HL-60/S4 (cell line): Measurements from ENCODE around the gene OPCML.

Source experiments
- in situ Hi-C: fragments of 300-500 bp; cut with MboI; formaldehyde crosslinking; loops from 2 replicates; pipeline ENCODE4 v1.14.3; 2022; ENCODE audit warnings: low sequenced_read_pairs

The OPCML gene

DNA sequence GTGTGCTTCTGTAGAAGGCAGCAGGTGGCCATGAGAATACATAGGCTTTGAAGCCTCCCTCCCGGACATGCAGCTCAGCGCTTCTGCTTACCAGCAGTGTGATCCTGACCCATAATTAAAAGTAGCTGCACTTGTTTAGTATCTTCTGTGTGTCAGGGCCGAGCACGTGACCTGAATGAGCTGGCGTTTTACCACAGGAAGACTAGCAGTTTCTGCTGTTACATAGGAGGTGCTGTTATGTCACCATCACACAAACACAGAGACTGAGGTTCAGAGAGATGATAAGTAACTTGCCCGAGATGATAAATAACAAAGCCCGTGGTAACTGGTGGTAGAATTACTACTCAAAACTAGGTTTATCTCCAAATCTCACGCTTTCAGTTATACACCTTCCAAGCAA lies 329.5 kb downstream of the OPCML start:
- in situ Hi-C loops: no loop called here

DNA sequence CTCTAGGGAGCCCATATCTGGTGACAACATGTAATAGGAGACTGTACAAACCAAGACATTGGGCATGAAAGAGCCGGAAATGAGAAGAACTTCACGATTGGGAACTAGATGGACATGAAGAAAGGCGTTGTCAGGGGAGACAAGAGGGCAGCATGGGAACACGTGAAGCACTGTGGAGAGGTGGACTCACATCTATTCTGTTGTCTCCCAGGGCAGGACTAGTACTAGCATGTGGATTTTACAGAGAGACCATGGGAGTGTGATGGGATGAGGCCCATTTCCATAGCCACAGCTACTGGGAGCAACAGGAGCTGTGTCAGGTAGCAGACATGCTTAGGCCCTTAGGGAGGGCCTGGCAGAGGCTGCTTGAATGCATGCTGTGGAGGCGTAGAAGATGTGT lies 333.9 kb downstream of the OPCML start:
- in situ Hi-C loops: no loop called here

DNA sequence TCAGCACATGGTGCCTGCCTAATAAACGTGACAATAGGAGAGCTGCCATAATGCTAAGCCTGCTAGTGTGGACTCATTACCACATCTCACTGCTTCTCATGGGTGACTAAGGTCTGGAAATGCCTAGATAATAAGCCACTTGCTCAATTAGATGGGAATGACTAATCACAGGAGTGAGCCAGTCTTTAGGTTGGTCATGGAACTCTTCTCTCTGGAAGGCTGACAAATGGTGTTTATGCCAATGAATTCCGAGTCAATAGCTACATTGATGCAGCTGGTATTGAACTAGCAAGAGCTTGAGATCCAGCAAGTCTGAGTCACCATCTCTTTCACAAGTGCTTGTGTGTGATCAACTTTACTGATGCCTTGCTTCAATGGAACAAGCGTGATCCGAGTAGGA lies 334.9 kb downstream of the OPCML start:
- in situ Hi-C loops: no loop called here

DNA sequence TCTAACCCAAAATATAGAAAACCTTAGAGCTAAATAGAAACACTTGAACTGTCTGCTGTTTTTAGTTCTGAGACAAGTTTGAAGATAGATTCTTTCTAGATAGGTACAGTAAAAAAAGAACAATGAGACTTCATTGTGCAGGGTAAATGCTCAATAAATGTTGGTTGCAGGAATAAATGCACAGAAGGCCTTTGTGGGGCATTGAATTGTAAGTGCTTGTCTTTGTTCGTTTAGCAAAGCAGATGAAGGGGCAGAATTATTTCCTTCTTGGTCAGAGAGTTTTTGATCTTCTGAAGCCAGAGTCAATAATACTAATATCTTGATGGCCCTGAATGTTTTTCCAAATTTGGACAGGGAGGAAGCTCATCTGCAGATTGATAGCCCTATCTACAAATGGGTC lies 340.4 kb downstream of the OPCML start:
- in situ Hi-C loops: no loop called here

DNA sequence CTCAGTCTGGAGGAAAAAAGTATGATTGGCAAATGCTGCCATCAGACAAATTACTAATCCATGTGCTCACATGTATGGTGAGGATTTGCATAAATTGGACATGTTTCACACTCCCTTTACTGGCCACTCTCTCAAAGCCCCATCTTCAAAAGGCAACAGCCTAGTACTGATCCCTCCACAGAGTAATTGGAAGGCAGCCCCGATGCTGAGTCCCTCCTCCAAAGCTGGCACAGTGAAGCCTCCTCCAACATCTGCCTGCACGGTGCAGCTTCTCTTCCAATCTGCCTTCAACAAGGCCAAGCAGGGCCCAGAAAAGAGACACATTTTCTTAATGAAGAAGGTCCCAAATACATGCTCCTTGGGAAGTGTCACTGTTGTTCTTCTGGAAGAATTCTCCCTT lies 350.6 kb downstream of the OPCML start:
- in situ Hi-C loops: no loop called here

DNA sequence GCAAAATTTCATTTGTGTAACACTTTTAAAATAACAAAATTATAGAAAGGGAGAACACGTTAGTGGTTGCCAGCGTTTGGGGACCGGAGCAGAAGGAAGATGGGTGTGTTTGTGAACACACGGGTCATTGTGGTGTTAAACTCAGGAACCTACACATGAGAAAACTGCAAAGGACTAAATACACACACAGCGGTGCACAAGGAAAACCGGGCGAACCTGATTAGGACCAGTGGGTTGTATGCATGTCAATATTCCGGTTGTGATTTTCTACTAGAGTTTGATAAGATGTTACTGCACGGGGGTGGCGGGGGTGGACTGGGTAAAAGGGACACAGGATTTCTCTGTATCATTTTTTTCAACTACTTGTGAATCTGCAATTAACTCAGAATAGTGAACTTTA lies 351.2 kb downstream of the OPCML start:
- in situ Hi-C loops: no loop called here

DNA sequence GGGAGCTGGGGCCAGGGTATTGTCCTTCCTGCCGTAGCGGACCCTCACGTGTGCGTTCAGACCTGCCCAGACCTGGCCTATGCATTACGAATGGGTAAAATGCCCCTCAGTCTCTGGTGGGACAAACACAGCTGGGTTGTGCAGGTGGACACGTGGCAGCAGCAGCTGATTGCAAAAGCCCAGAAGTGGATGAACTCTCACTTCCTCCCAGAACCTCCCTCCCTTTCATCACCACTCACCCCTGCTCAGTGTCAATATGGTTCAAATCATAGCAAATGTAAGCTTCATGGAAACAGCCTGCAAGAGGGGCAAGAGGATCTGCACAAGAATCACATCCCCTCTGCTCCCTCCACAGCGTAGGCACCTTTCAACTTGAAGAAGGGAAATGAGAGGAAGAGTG lies 352.1 kb downstream of the OPCML start:
- in situ Hi-C loops: no loop called here

DNA sequence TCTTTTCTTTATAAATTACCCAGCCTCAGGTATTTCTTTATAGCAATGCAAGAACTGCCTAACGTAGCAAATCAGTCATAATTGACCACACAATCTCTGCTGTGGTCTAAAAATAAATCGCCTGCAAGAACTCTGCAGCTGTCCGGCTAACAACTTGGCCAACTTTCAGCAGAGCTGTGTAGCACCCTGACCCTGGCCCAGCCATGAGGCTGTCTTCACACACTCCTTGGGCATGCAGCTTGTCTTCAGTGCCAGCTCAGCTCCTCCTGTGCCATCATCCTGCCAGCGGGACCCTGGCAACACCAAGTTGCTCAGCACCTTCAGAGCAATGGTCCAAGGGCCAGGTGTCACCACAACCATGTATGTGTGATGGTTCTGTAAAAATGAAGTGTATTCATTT lies 355.6 kb downstream of the OPCML start:
- in situ Hi-C loops: no loop called here

DNA sequence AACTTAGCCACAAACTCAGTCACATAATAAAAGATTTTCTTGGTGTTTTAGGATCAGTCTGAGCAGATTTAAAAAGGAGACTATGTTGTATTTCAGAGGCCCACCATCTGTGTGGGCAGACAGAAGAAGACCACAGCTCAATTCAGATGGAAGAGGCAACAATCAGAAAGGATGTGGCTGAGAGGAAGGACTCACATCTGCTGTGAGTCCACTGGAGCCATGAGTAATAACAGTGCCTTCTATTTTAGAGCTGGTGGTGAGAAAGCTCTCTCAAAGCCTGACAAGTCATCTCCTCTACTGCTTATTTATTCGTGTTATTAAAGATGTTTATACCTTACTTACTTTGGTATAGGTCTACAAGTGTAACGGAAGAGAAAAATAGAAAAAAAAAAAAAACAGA lies 357.2 kb downstream of the OPCML start:
- in situ Hi-C loops: no loop called here

DNA sequence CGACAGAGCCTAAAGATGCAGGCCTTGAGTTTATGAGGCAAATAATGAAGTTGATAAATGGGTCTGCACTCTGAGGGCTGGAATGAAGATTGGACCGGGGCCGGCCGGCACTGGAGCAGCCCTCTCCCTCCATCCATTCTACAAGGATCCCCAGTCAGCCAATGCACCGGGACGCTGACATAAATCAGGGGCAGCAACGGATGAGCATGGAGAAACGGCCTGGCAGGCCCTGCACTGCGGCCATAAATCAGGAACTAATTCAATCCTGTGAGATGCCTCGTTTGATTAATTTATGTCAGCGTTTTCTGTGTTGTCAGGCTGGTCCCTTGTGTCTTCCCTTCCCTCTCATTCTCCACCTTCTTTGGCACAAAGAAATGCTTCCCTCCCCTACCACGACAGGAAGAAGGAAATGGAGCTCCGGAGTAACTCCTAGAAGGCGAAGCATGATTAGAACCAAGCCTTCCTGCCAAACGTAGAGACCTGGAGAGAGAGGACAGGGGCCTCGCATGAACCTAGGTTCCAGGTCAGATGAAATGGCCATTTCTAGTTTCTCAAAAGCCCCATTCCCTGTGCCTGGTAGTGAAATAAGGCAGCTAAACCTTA lies 358.4 kb downstream of the OPCML start:
- in situ Hi-C loops: no loop called here

DNA sequence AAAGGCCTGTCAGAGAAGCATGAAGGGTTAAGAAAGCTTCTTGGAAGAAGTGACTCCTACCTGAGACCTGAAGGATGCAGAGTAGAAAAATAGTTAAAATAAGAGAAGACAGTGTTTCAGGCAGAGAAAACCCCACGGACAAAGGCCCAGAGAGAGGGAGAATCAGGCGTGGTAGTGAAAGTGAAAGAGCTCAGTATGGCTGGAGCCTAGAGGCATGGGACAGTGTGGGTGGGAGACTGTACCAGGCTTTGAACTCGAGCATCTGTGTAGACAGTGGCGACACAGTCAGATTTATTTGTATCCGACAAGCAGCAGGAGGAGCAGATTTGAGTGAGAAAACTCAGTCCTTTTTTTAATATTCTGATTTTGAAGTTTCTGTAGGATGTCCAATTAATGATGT lies 360.0 kb downstream of the OPCML start:
- in situ Hi-C loops: no loop called here

DNA sequence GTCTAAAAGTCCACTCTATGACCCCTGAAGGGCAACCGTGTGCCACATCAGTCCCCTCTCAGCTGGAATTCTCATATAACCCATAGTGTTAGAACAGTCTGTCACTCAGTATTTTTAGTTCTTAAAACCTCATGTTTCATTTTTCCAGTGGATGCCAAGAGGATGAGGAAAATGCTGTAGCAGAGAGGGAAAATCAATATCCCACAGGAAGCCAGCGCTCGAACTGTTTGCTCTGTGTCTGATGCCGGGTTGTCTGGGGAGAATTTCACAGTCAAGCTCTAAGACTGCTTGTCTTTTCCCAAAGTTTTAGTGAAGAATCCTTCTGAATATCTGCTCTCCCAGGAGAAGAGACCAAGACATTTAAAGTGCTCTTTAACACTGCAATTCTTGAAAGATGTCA lies 360.9 kb downstream of the OPCML start:
- in situ Hi-C loops: no loop called here

DNA sequence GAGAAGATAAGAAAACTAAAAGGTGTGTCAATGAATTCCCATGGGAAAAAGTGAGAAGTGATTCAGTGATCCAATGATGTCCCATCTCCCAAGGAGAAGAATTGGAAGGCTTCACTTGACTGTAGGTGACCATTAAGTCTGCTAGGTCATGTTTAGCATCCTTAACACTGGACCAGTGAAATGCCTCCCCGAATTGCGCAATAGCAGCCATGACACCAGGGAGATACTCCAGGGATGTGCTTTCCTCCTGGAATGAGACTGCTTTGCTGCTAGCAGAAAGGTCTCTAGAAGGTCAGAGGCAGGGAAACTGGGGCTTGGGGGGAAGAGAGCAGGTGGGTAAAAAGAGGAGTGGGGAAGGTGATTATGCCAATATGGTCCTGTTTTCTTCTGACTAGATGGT lies 364.3 kb downstream of the OPCML start:
- in situ Hi-C loops: no loop called here

DNA sequence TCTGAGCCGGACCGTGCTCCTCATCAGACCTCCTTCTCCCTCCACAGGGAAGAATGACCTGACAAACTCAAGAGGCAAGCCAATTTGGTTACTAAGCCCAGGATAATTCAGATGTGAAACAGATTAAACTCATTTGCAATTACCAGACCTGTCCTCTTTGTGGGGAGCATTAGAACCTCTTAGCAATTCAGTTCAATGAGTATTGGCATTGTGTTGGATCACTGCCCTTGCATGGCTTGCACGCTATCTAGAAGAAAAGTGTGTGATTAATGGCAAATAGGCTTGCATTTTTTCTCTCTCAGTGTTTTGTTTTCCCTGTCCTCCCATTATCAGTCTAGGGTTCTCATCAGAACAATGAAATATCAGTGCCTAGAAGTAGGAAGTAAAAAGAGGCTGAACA lies 365.6 kb downstream of the OPCML start:
- in situ Hi-C loops: no loop called here

DNA sequence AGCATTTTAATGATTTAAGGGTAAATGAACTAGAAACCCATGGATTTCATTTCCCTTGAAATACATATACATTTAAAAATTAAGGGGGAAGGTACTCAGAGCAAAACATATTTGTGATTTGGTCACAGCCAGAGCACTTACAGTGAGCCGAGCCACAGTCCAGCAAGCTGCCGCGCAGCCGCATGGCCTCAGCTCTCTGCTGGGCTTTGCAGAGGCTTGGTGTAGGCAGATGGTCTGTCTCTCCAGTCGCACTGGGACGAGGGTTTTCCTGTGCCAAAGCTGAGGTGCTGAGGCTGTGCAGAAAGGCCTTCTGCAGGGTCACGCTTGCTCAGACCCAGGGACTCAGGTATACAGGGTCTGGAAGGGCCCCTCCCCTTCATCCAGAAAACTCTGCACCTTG lies 367.3 kb downstream of the OPCML start:
- in situ Hi-C loops: no loop called here

DNA sequence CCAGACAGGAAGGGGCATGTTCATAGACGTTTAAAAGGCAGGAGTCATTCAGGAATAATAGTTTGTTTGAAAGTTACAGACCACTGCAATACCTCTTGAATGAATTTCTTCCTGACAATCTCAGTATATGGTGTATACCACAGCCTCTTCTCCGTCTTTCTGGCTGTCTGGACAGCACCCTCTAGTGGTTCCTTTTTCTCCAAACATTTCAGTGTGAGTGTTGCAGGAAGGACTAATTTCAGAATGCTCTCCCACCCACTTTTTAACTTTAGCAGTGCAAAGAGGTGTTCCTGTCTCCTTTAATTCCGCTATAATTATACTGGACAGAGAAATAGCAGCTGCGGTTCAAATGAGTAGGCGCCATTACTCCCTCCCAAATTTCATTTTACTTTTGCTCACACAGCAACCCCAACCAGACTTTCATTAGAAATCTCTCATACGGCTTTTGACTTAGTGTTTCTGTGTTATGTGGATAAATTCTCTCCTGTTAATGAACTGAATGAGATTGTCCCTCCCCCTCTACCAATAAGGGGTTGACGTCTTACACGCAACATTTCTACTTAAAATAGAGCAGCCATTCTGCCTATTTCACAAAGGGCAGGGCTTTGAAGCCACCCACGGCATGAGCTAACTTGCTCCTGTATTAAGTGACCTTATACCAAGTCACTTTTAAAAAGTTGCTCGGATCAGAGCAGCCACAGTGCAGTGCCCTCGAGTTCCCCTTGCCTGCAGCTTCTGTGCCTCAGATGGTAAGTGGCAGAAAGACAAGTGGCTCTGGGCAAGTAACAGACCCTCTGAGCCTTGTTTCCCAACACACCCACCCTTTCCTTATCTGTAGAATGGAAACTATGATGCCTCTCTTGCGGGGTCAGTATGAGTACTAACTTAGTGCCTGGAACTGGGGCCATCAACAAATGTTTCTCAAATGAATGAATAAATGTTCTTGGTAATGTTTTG lies 368.6 kb downstream of the OPCML start:
- in situ Hi-C loops: no loop called here

DNA sequence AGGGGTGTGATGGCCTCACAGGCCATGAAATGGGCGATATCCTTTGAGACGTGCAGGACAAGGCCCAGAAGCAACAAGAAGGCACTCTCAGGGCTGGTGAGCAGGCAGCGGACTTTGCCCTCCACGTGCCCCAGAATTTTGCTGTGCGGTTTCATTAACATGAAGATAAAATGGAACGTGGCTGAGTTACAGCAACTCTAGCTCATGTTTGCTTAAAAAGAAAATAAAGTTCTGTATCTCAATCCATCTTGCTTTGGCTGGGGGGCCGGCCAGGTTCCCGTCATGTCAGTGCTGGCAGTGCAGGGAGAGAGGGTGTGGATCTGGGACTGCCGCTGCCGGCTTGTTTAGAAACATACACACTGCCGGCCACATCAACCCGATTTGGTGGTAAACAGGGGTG lies 370.1 kb downstream of the OPCML start:
- in situ Hi-C loops: no loop called here

DNA sequence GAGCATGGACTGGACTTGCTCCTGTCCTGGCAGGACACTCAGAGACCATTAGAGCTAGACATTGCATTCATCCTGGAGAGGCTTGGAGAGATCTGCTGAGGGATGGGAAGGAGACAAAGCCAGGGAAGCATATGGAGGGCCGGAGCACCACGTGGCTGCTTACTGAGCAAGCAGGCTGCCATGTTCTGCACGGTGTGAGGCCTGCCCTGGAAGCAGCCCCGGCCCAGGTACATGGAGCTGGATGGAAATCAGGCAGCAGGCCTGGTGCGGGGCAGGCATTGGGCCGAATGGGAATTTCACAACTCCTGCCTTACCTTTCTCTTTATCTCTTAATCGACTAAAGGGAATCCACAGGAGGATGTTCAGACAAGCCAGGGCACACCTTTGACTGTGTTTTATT lies 371.5 kb downstream of the OPCML start:
- in situ Hi-C loops: no loop called here

DNA sequence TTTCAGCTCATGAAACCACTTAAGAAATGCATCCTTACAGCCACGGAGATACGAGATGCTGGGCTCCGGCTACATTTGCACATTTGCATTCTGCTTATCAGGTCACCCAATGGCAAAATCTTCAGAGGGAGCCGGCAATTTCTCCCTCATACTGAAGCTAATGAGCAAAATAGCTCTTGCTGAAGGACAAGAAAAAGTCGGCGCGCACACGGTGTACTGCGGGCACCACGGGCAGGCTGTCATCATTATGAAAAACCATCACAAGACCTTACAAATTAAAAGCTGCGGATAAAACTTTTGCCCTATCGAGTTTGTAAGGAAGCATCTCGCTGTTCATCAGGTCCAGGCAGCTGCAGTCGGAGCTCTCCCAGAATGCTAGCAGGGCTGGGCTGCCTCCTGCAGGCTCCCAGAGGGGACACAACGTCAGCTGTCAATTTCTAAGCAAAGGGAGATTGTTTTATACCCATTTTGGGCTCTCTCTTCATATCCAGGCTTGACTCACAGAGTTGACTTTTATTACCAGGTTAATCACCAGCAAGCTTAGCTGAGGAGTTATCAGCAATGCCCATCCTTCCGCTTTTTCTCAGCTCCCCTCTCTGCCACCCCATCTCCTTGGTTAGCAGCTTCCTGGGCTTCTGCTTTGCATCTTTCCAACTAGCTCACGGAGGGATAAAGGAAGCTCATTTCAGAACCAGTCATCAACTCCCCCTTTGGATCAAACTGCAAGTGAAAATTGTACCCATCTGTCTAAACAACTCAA lies 375.1 kb downstream of the OPCML start:
- in situ Hi-C loops: no loop called here

DNA sequence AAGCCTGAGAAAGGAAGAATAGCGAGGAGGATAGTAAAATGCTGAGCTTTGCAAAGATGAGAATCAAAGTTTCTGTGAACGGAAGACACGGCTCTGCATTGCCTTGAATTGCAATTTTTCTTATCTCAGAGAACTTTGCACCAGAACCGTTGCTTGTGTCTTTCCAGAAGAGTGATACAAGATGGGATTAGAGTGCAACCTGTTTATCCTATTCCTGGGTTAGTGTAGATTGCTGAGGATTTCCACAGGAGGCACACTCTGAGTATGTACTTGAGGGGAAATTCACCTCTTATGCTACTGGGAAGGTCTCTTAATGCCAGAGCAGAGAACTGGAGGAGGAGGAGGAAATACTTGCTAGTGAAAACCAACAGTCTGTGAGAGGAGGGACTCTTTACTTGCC lies 377.5 kb downstream of the OPCML start:
- in situ Hi-C loops: no loop called here

DNA sequence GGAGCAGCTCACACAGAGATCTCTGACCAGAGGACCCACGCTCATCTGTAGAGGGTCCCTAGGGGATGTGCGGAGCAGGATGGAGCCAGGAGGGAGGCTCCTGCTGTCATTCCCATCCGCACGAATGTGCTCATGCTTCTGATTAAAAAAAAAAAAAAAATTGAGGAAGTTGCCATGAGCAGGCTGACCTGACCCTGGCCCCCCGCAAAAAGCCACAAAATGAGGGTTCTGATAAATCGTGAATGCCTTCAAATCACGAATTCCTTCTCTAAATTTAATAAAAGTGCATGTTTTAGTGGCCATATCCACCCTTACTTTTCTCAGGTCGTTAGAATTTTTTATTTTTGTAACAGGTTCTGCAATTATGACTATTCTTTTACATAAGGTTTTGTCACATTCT lies 378.2 kb downstream of the OPCML start:
- in situ Hi-C loops: no loop called here

DNA sequence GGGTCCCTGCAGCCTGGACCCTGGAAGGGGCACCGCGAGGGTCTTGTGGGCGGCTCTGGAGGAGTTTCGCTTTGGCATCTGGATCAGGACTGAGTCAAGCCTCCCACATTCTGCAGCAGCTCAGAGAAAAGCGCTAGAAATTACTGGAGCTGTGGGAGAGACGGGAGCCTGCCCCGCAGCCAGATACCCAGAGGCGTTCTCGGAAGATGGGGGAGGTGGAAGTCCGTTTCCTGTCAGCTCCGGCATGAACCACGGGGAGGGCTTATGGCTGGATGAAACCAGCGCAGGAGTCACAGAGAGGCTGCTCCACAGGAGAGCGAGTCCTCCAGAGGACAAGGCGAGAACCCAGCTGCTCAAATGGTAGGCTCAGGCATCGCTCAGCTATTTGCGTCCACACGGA lies 379.3 kb downstream of the OPCML start:
- in situ Hi-C loops: no loop called here
